ENCODE results near the gene PCF11.

GRCh38 chr11:83220260-83220659 lies 63.3 kb downstream of the PCF11 start:
- TF ChIP-seq CTCF (conservative IDR thresholded peaks at IDR 0.05) (no peak), EZH2 (IDR thresholded peaks at IDR 0.05; ENCODE audit: low read depth) (no peak)

All from PC-9 (cell line).